Fibroblast of the conjunctiva (primary cell): ENCODE results near the gene TCN2.
"Not testable (repeated sequence)": the region's sequence is repeated elsewhere in the genome, so short reads cannot be mapped to it uniquely, and the experiment has no call there.

Experiments
- DNase-seq: peaks from one replicate; pipeline ENCODE4 v3.0.0-alpha.2; 2010; ENCODE audit warnings: low read depth

TCN2 gene

GRCh38 chr22:30606455-30607299, at the start of gene TCN2:
TCN2 (plus strand) TSS chr22:30607174; CDS start chr22:30607332, 158 bp downstream.
- DNase-seq: peak; percentile 45

- no peak for DNase-seq
Measured at GRCh38 chr22:30557243-30557642, 49.7 kb upstream of the TCN2 start.

GRCh38 chr22:30559889-30560288, 47.1 kb upstream of the TCN2 start:
- DNase-seq: no peak

GRCh38 chr22:30560643-30561202, 46.3 kb upstream of the TCN2 start:
- not testable (repeated sequence) for DNase-seq

DNA sequence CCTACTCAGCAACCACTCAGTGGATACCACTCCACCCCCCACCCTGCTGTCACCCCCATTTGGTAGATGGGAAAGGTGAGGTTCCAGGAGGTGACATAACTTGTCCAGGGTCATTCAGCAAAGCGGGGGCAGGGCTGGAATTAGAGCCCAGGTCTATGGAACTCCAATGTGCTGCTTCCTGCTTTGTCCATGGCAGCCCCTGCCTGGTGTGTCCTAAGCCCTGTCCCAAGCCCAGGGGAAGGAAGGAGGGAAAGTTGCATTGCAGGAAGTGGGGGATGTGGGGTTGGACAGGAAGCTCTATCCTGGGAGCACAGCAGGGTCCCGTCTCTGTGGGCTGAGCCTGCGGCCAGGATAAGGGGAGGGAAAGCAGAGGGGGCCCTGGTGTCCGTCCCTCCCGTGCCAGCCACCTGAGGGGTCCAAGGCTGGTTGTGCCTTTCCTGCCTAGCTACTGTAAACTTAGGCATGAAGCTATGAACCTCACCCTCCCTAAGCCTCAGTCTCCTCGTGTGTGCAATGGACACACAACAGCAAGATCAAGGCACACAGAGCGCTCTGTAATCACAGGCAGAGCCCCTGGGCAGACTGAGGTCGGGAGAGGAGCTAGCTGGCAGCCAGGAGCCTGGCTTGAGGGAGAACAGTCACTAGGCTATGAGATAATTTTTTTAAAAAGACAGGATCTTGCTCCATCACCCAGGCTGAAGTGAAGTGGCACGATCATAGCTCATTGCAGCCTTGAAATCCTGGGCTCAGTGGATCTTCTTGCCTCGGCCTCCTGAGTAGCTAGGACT, 45.4 kb upstream of the TCN2 start:
- no peak for DNase-seq

GRCh38 chr22:30562366-30562765, 44.6 kb upstream of the TCN2 start:
- no peak for DNase-seq

DNA sequence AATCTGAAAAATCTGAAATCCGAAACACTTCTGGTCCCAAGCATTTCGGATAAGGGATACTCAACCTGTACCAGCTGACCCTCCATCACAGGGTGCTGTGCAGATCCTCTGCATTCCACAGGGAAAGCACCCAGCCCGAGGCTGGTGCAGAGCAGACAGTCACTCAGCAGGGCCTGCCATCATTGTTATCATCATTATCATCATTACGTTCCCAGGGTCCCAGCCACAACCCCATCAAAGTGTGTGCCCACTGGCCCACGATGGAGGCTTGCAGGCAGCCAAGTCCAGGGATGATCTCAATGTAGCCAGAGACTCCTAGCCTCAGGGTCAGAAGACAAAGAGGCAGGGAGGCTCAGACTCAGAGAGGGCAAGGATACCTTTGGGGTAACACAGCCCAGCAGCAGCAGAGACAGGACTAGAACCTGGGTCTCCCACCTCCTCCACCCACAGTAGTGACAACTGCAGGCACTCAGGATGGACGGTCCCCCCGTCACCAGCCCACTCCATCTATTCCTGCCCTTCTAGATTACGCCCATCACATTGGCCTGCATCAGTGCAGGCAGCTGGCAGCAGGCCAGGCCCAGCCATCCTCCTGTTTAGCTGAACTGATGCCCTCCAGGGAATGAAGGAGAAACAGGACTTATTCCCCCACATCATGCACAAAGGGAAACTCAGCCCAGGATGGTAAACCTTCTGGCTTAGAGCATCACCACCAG, 42.8 kb upstream of the TCN2 start:
- DNase-seq: no peak

DNA sequence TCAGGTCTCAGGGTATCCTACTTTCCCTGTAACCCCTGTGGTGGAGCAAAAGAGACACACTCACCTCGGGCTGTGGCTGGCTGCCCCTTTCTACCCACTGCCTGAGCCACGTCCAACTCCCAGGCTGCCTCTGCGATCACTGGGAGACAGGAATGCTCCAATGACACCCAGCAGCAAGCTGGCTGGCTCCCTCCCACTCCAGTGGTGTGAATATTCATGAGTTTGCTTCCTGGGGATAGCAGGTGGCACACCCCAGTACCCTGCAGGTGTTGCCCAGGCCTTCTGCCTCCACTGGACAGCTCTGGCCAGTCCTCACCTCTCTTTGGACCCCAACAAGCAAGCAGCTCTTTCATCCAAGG, 42.2 kb upstream of the TCN2 start:
- DNase-seq: no peak

DNA sequence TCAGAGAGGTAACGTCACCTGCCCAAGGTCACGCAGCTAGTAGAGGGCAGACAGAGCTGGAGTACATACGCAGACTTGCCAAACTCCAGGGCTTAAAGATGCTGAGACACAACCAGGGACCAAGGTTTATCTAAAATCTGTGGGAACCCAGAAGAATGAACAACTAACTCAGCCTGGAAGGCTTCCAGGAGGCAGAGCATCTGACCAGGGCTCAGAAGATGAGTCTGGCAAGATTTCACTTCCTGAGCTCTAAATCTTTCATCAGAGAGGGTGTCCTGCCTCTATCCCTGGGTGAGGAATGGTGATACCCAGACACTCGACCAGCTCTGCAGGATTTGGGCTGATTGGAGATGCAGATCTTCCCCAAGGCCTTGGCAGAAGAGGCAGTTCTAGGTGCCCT, 41.6 kb upstream of the TCN2 start:
- DNase-seq: no peak

DNA sequence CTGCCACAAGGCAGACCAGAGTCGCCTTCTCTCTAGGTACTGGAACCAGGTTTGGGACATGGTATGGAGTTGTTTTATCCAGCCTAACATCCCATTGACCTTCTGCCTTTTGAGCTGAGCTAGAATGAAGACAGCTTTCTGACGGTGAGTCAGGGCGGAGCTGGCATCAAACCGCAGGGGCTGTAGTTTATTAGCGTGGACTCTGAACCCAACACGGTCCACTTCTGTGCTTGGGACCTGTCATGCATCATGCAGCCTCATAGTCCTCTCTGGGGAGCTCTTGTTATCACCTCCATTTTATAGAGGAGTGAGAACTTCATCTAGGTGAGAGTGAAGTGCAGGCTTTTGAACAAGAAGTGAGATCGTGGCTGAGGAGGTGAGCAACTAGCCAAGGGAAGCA, 40.8 kb upstream of the TCN2 start:
- DNase-seq: no peak

GRCh38 chr22:30567277-30567676, 39.7 kb upstream of the TCN2 start:
- not testable (repeated sequence) for DNase-seq

DNA sequence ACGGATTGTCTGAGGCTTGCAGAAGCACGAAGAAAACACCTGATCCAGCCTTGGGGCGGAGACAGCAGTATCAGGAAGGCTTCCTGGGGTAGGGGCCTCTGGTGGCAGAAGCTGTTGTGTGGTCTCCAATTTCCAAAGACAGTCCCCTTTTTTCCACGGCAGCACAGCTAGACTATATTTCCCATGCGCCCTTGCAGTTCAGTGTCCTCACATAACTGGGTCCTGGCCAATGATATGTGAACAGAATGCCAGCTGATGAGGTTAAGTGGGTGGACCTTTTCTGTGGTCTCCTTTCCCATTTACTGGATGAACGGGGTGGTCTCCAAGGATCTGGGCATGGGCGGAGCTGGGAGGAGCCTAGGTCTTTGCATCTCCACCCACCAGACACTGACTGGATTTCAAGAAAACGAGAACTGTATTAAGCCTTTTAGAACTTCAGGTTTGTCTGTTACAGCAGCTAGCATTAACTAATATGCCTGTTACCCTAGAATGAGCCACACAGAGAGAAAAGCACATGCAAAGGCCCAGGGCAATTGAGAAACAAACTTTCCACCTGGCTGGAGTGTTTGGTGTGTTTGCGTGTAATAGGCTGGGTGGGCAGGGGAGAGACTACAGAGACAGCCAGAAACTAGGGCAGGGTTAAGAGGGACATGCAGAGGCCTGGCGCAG, 38.7 kb upstream of the TCN2 start:
- no peak for DNase-seq

DNA sequence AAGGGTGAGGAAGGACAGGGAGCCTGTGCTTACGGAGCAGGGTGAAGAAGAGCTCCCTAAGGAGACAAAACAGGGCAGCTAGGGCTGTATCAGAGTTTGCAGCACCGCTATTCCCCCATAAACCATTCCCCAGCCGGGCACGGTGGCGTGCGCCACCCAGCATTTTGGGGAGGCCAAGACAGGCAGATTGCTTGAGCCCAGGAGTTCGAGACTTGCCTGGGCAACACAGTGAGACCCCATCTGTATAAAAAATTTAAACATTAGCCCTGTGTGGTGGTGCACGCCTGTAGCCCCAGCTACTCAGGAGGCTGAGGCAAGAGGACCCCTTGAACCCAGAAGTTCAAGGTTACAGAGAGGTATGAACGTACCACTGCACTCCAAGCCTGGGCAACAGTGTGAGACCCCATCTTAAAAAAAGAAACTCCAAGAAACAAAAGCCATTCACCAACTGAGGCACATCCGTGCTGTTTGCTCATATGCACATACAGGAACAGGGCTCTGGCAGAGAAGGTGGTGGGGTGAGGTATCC, 37.2 kb upstream of the TCN2 start:
- no peak for DNase-seq

DNA sequence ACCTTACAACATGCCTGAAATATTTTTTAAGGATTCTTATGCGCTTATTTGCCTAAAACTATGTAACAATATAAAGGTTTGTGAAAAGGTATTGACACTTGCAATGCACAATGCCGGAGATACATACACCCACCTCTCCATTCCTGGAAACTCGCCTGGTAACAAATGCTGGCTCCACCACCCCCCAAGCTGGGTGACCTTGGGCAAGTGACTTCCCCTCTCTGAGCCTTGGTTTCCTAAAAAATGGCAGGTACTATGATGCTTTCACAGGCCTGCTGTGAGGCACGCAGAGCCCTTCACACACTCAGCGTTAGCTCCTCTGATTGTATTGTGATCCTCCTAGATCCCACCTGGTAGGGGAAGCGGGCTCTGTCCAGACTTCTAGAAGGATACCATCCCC, 34.8 kb upstream of the TCN2 start:
- DNase-seq: no peak

DNA sequence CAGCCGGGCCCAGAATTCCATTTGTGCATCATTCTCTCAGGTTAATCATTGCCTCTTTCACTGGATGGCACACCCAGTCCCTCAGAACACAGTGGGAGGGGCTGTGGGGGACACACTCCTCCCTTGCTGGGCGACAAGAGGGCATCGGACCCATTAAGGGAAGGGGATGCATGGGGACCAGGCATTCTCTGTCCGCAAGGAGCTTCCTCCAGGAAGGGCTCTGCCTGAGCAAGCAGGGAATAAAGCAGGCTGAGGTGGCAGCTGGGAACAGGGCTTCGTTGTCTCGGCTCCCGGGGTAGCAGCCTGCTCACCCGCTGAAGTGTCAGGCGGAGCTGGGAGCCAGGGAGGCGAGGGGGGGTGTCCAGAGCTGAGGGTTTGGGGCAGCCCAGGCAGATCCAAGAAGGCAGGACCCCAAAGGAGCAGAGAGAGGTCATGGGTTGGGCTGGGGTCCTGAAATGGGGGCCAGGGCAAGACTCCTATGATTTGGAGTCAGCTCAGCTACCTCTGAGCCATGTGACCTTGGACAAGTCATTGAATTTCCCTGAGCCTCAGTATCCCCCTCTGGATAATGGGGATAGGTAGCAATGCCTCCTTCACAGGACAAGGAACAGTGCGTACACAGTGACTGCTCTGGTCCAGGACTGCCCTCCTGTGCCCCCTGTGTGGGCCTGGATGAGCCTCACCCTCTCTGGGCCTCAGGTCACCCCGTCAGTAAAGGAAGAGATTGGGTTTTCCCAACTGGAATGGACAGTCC, 34.0 kb upstream of the TCN2 start:
- DNase-seq: no peak

- no peak for DNase-seq
Measured at GRCh38 chr22:30573594-30574094, 33.3 kb upstream of the TCN2 start.

GRCh38 chr22:30574095-30574981, 32.6 kb upstream of the TCN2 start, which contains the start of gene GAL3ST1:
GAL3ST1 (minus strand) TSS chr22:30574665; CDS start chr22:30557392, 17,273 bp downstream.
- DNase-seq: no peak

DNA sequence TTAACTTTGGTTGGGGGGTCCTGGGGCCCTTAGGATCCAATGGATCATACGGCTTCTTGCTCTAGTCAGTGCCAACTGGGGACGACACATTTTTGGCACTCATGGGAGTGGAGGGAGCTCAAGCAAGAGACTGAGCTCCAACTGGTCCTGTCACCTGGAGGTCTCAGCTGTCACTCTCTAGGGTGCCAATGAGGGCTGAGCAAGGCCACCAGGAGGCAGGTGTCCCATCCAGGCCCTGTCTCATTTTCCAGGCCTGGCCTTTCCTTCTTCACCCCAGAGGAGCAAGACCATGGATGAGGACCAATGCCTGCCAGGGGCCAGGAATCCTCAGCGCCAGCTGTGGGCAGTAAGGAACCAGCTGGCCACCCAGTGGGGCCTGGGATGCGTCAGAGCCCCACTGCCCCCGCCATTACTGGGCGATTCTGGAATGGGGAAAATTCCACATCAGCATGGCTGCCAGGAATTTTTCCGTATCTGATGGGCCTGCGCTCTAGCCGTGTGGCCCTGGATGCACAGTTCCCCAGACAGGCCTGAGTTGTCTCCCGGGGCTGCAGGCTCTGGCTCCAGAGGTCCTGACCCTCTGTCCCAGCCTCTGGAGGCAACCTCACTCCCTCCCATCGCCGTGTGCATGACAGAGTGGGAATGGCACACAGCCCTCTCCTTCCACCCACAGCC, 31.8 kb upstream of the TCN2 start:
- no peak for DNase-seq

DNA sequence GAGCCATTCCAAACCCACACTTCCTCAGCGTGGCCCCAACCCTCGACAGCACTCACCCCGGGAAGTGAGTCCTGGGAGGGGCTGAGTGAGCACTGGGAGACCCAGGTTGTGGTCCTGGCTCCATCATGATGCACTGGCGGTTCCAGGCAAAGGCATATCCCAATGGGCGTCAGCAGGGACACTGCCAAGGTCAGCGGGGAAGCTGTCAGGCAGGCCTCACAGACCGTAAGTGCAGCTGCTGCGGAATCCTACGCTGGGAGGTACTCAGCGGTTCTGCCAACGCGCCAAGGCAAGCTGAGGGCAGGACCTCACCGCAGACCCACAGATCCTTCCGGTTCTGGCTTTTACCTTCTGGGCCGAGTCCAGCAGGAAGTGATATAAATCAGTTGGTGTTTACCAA, 31.1 kb upstream of the TCN2 start:
- no peak for DNase-seq
